ENCODE measurements around the gene REXO4. TPM values are rescaled to one million over a fixed set of nuclear protein-coding genes. Genes with fewer than 3 reads are reported as not detected.

Gene REXO4
- total and polyA plus RNA-seq, 2 of the 13 experiments (the other 11 are each of a cell fraction or from before 2014, with no cell fraction given) = 18.5 to 30.4 TPM

DNA sequence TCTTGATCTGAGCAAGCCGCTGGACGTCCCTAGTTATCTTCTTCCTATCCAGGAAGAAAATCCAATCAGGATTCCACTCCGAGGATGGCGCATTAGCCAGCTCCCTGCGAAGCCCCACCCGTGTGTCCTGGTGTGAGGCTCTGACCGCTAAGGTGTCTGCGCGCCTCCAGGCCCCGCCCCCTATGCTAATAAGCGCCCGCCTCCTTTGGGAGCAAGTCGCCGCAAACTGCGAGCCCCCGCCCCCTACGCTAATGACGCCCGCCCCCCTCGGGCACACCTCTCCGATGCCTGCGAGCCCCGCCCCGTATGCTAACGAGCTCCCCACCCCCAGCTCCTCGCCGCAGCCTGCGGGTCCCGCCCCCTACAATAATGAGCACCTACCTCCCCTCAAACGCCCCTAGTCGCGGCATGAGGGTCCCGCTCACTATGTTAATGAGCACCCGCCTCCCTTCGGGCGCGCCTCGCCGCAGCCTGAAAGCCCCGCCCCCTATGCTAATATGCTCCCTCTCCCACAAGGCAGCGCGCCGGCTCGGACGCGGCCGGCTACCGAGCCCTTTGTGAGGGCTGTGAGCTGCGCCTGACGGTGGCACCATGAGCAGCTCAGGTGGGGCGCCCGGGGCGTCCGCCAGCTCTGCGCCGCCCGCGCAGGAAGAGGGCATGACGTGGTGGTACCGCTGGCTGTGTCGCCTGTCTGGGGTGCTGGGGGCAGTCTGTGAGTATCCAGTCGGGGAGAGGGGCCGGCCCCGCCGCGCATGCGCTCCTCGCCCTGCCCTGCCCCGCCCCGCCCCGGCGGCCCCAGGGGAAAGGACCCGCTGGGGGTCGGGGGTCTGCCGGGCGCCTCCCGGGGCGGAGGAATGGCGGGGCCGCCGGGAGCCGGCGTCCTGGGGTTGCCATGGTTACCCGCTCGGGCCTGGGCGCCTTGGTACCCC is 41.9 kb upstream of the REXO4 start, which contains the start of gene CACFD1 (continued):
- no peak for TF ChIP-seq MYPOP (CRISPR knock-in tag; IDR thresholded peaks at IDR 0.05)
- TF ChIP-seq ZNF451 (CRISPR knock-in tag; IDR thresholded peaks at IDR 0.05) = peak; percentile 18; the same call in 1 of the 2 replicates
- no peak for TF ChIP-seq HCFC1 (IDR thresholded peaks at IDR 0.05; ENCODE audit: low read depth, low read length)
- TF ChIP-seq KLF9 (CRISPR knock-in tag; IDR thresholded peaks at IDR 0.05; ENCODE audit: low read depth) = peak; percentile 19; the same call in 1 of the 2 replicates
- TF ChIP-seq, protein P1, sequence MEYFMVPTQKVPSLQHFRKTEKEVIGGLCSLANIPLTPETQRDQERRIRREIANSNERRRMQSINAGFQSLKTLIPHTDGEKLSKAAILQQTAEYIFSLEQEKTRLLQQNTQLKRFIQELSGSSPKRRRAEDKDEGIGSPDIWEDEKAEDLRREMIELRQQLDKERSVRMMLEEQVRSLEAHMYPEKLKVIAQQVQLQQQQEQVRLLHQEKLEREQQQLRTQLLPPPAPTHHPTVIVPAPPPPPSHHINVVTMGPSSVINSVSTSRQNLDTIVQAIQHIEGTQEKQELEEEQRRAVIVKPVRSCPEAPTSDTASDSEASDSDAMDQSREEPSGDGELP (IDR thresholded peaks at IDR 0.05; ENCODE audit: borderline replicate concordance, low read depth) = peak; percentile 23; the same call in 1 of the 2 replicates
- 0 out of 2 replicates have a peak, but pooled peaks have one; percentile 23 for TF ChIP-seq TBP (CRISPR knock-in tag; IDR thresholded peaks at IDR 0.05)
- no peak for TF ChIP-seq MLLT10 (CRISPR knock-in tag; IDR thresholded peaks at IDR 0.05)
- TF ChIP-seq MAZ (IDR thresholded peaks at IDR 0.05; ENCODE audit: borderline replicate concordance, low read depth, low read length) = peak; percentile 58; the same call in 1 of the 2 replicates
- TF ChIP-seq MAZ (CRISPR knock-in tag; IDR thresholded peaks at IDR 0.05; ENCODE audit: low read depth) = no peak; the same call in 1 of the 2 replicates
- TF ChIP-seq FOXJ3 (CRISPR knock-in tag; IDR thresholded peaks at IDR 0.05; ENCODE audit: borderline replicate concordance) = 0 out of 2 replicates have a peak, but pooled peaks have one; percentile 2
- no peak for TF ChIP-seq MTF2 (CRISPR knock-in tag; IDR thresholded peaks at IDR 0.05; ENCODE audit: borderline replicate concordance)
- no peak for TF ChIP-seq ZNF564 (CRISPR knock-in tag; IDR thresholded peaks at IDR 0.05)
- TF ChIP-seq SP4 (CRISPR knock-in tag; IDR thresholded peaks at IDR 0.05) = peak; percentile 87
- TF ChIP-seq SATB2 (CRISPR knock-in tag; IDR thresholded peaks at IDR 0.05) = 0 out of 2 replicates have a peak, but pooled peaks have one; percentile 25
- TF ChIP-seq, protein P2, sequence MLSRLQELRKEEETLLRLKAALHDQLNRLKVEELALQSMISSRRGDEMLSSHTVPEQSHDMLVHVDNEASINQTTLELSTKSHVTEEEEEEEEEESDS (CRISPR knock-in tag; IDR thresholded peaks at IDR 0.05; ENCODE audit: borderline replicate concordance) = peak; percentile 99
- no peak for TF ChIP-seq ZNF557 (CRISPR knock-in tag; IDR thresholded peaks at IDR 0.05)
- peak; percentile 51; the same call in 1 of the 2 replicates for TF ChIP-seq DR1 (CRISPR knock-in tag; IDR thresholded peaks at IDR 0.05)
- TF ChIP-seq KDM2A (CRISPR knock-in tag; IDR thresholded peaks at IDR 0.05; ENCODE audit: borderline replicate concordance, low read depth) = peak; percentile 29
- no peak for TF ChIP-seq ZSCAN12 (CRISPR knock-in tag; IDR thresholded peaks at IDR 0.05)
- TF ChIP-seq ZNF337 (CRISPR knock-in tag; IDR thresholded peaks at IDR 0.05; ENCODE audit: borderline replicate concordance, low read depth) = no peak
- TF ChIP-seq POLR2AphosphoS2 (IDR thresholded peaks at IDR 0.05; ENCODE audit: low read depth, low read length) = 0 out of 2 replicates have a peak, but pooled peaks have one; percentile 62
- TF ChIP-seq RCOR2 (CRISPR knock-in tag; IDR thresholded peaks at IDR 0.05) = no peak
- TF ChIP-seq SP2 (CRISPR knock-in tag; IDR thresholded peaks at IDR 0.05) = no peak
- 0 out of 2 replicates have a peak, but pooled peaks have one; percentile 1 for TF ChIP-seq ZBED4 (CRISPR knock-in tag; IDR thresholded peaks at IDR 0.05; ENCODE audit: borderline replicate concordance)
